Astrocyte (in vitro differentiated cells and primary cell): ENCODE data around the gene ZFR2. TPM values are rescaled to one million over a fixed set of nuclear protein-coding genes. Genes with fewer than 3 reads are reported as not detected.

Experiments
- DNase-seq: peaks from one replicate; pipeline ENCODE4 v3.0.0-alpha.2; 2010; ENCODE audit warnings: low read depth
- FAIRE-seq: peaks from 2 replicates; lab custom pipeline; 2011; peaks lifted over from hg19 to GRCh38; lab: Jason Lieb, UNC
- H2AFZ ChIP-seq: 2 replicates; pipeline ENCODE4 v1.6.0; 2012; ENCODE audit warnings: low read depth, low read length, inconsistent platforms
- H3K27ac ChIP-seq: 2 replicates; pipeline ENCODE4 v1.5.1; 2011; ENCODE audit warnings: low read depth, low read length, inconsistent platforms
- H3K27me3 ChIP-seq: 2 replicates; pipeline ENCODE4 v1.6.0; 2011; ENCODE audit warnings: low read length, inconsistent platforms; ENCODE audit not compliant: insufficient read depth
- H3K36me3 ChIP-seq: 2 replicates; pipeline ENCODE4 v1.5.1; 2011; ENCODE audit warnings: low read length, inconsistent platforms; ENCODE audit not compliant: insufficient read depth
- H3K4me1 ChIP-seq: 2 replicates; pipeline ENCODE4 v1.5.1; 2011; ENCODE audit warnings: low read length, inconsistent platforms; ENCODE audit not compliant: insufficient read depth
- H3K4me2 ChIP-seq: 2 replicates; pipeline ENCODE4 v1.6.0; 2012; ENCODE audit warnings: low read length, inconsistent platforms
- H3K4me3 ChIP-seq: 2 replicates; pipeline ENCODE4 v1.5.1; 2011; ENCODE audit warnings: low read depth, mild to moderate bottlenecking, low read length, inconsistent platforms; ENCODE audit not compliant: insufficient read depth
- H3K79me2 ChIP-seq: 2 replicates; pipeline ENCODE4 v1.6.0; 2012; ENCODE audit warnings: mild to moderate bottlenecking, low read length, inconsistent platforms; ENCODE audit not compliant: insufficient read depth
- H3K9ac ChIP-seq: 2 replicates; pipeline ENCODE4 v1.6.0; 2012; ENCODE audit warnings: mild to moderate bottlenecking, low read length, inconsistent platforms
- H3K9me3 ChIP-seq: 2 replicates; pipeline ENCODE4 v1.5.1; 2012; ENCODE audit warnings: low read depth, mild to moderate bottlenecking, low read length, inconsistent platforms; ENCODE audit not compliant: insufficient read depth
- H4K20me1 ChIP-seq: 2 replicates; pipeline ENCODE4 v1.6.0; 2012; ENCODE audit warnings: low read length, inconsistent platforms; ENCODE audit not compliant: insufficient read depth
- H3K27ac Mint-ChIP-seq: one replicate; pipeline ENCODE4 v1.8.0; 2021; ENCODE audit warnings: mild to moderate bottlenecking, mixed read lengths; ENCODE audit not compliant: unreplicated experiment
- H3K27me3 Mint-ChIP-seq: one replicate; pipeline ENCODE4 v1.8.0; 2021; ENCODE audit warnings: low read depth, mixed read lengths; ENCODE audit not compliant: unreplicated experiment
- H3K36me3 Mint-ChIP-seq: one replicate; pipeline ENCODE4 v1.8.0; 2021; ENCODE audit warnings: low read depth, mixed read lengths; ENCODE audit not compliant: unreplicated experiment
- H3K4me1 Mint-ChIP-seq: one replicate; pipeline ENCODE4 v1.8.0; 2021; ENCODE audit warnings: low read depth, mixed read lengths; ENCODE audit not compliant: unreplicated experiment
- H3K4me3 Mint-ChIP-seq: one replicate; pipeline ENCODE4 v1.8.0; 2021; ENCODE audit warnings: mild to moderate bottlenecking, moderate library complexity, mixed read lengths; ENCODE audit not compliant: unreplicated experiment
- H3K9me3 Mint-ChIP-seq: one replicate; pipeline ENCODE4 v1.8.0; 2021; ENCODE audit warnings: mild to moderate bottlenecking, mixed read lengths; ENCODE audit not compliant: unreplicated experiment
- EZH2 ChIP-seq: IDR thresholded peaks from 2 replicates; pipeline ENCODE4 v1.6.1; 2012; ENCODE audit warnings: mild to moderate bottlenecking, low read length, inconsistent platforms; ENCODE audit not compliant: insufficient read depth
- total RNA-seq: library from RNA; stranded (reverse); gene quantifications from 2 replicates; pipeline ENCODE4 v1.2.1, GENCODE V29; 2021
- TF ChIP-seq, protein P1 (sequence below): IDR thresholded peaks from 2 replicates; pipeline ENCODE4 v1.5.1; 2011; ENCODE audit warnings: low read depth, mild to moderate bottlenecking, inconsistent platforms, low read length, moderate library complexity; ENCODE audit not compliant: insufficient read depth

The ZFR2 gene
- total RNA-seq, 1 donor from 2014 or later = 2.0 TPM

DNA sequence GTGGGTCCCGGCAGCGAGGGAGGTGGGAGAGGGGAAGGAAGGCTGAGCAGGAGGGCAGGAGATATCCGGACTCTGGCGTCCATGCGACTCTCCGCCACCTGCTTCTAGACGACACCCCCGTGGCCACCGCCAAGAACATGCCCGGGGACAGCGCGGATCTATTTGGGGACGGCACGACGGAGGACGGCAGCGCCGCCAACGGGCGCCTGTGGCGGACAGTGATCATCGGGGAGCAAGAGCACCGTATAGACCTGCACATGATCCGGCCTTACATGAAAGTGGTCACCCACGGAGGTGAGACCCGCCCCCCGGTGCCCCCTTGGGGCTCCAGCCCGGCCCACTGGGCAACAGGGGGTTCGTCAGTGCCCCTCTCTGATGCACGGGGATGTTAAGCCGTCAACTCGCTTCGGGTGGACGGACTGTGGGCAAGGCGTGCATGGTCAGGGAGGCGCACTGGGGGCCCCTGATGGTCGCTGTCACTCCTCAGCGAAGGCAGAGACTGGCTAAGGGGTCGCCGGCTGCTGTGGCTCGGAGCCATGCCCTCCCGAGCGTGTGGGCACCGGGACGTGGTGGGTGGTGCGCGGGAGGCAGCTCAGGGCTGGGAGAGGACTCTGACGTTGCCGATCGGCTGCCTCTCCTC lies 38.9 kb upstream of the ZFR2 start:
- no peak overlapping the region for H3K4me3 Mint-ChIP-seq
- Histone ChIP-seq H3K9me3 (no peaks in the 10 kb centered on the region), H4K20me1 (no peaks in the 10 kb centered on the region), H3K79me2 (no peaks in the 10 kb centered on the region), H3K4me2 (no peak overlapping the region), H3K4me3 (no peak overlapping the region), H3K36me3 (no peaks in the 10 kb centered on the region), H2AFZ (no peak overlapping the region), H3K27ac (no peak overlapping the region), H3K27me3 (no peaks in the 10 kb centered on the region), H3K4me1 (no peaks in the 10 kb centered on the region), H3K9ac (no peak overlapping the region)
- no peak for FAIRE-seq
- H3K27me3 Mint-ChIP-seq = no peaks in the 10 kb centered on the region
- TF ChIP-seq, protein P1, sequence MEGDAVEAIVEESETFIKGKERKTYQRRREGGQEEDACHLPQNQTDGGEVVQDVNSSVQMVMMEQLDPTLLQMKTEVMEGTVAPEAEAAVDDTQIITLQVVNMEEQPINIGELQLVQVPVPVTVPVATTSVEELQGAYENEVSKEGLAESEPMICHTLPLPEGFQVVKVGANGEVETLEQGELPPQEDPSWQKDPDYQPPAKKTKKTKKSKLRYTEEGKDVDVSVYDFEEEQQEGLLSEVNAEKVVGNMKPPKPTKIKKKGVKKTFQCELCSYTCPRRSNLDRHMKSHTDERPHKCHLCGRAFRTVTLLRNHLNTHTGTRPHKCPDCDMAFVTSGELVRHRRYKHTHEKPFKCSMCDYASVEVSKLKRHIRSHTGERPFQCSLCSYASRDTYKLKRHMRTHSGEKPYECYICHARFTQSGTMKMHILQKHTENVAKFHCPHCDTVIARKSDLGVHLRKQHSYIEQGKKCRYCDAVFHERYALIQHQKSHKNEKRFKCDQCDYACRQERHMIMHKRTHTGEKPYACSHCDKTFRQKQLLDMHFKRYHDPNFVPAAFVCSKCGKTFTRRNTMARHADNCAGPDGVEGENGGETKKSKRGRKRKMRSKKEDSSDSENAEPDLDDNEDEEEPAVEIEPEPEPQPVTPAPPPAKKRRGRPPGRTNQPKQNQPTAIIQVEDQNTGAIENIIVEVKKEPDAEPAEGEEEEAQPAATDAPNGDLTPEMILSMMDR = no peak
- no peak for TF ChIP-seq EZH2
- H3K36me3 Mint-ChIP-seq = peaks cover 3% of the 10 kb centered on the region
- H3K4me1 Mint-ChIP-seq = no peaks in the 10 kb centered on the region
- peaks cover 2% of the 10 kb centered on the region for H3K9me3 Mint-ChIP-seq
- no peak for DNase-seq
- H3K27ac Mint-ChIP-seq = no peak overlapping the region

DNA sequence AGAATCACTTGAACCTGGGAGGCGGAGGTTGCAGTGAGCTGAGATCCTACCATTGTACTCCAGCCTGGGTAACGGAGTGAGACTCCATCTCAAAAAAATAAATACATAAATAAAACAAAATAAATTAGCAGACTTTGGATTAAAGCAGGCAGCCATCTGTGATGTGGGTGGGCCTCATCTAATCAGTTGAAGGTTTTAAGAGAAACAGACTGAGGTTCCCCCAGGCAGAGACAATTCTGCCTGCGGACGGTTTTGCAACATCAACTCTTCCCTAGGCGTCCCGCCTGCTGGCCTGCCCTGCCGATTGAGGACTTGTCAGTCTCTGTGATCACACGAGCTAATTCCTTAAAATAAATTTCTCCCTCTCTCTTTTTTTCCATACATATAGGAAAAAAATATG lies 35.4 kb upstream of the ZFR2 start:
- Histone ChIP-seq H3K27me3 (no peaks in the 10 kb centered on the region), H3K79me2 (no peaks in the 10 kb centered on the region), H3K4me3 (no peak overlapping the region), H3K4me1 (no peaks in the 10 kb centered on the region), H3K27ac (no peak overlapping the region), H3K36me3 (no peaks in the 10 kb centered on the region), H3K4me2 (no peak overlapping the region), H2AFZ (no peak overlapping the region), H4K20me1 (no peaks in the 10 kb centered on the region), H3K9ac (no peak overlapping the region), H3K9me3 (no peaks in the 10 kb centered on the region)
- TF ChIP-seq, protein P1 = no peak
- TF ChIP-seq EZH2 = no peak
- H3K27ac Mint-ChIP-seq = no peak overlapping the region
- no peak for FAIRE-seq
- H3K27me3 Mint-ChIP-seq = no peaks in the 10 kb centered on the region
- no peak overlapping the region for H3K4me3 Mint-ChIP-seq
- DNase-seq = no peak
- no peaks in the 10 kb centered on the region for H3K9me3 Mint-ChIP-seq
- H3K4me1 Mint-ChIP-seq = no peaks in the 10 kb centered on the region
- H3K36me3 Mint-ChIP-seq = no peaks in the 10 kb centered on the region

DNA sequence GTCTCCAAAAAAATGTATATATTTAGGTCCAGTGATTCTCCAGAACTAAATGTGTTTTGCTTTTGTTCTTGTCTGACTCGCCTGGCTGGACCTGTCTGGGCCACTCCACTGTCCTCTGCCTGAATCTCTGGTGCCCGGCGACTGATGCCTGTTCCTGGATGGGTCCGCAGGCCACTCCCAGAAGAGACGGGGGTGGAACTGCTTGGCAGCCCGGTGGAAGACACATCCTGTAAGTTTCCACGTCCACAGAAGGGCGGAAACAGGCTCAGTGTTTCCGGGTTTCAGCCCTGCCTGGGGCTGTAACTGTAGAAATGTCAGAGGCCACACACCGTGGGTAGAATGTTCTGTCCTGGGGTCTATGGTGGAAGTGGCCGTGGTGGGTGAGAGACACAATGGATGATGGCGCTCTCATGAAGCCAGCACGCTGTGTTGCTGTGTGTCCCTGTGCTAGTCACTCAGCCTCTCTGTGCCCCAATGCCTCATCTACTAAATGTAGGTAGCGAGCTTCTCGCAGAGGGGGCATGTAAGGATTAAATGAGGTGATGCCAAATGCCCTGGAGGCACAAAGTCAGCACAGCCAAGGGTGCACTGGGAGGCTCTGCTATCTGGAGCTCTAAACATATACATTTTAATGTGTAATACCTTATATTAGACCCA lies 33.6 kb upstream of the ZFR2 start:
- no peaks in the 10 kb centered on the region for H3K36me3 Mint-ChIP-seq
- no peak overlapping the region for H3K4me3 ChIP-seq
- H3K36me3 ChIP-seq = no peaks in the 10 kb centered on the region
- no peaks in the 10 kb centered on the region for H3K9me3 ChIP-seq
- no peaks in the 10 kb centered on the region for H3K79me2 ChIP-seq
- no peaks in the 10 kb centered on the region for H3K9me3 Mint-ChIP-seq
- no peak overlapping the region for H3K4me2 ChIP-seq
- H3K27me3 ChIP-seq = no peaks in the 10 kb centered on the region
- H3K27ac ChIP-seq = no peak overlapping the region
- H4K20me1 ChIP-seq = no peaks in the 10 kb centered on the region
- FAIRE-seq (no peak), DNase-seq (no peak)
- H3K4me3 Mint-ChIP-seq = no peak overlapping the region
- H3K4me1 ChIP-seq = no peaks in the 10 kb centered on the region
- TF ChIP-seq, protein P1 = no peak
- no peak for TF ChIP-seq EZH2
- H3K4me1 Mint-ChIP-seq = no peaks in the 10 kb centered on the region
- H3K27ac Mint-ChIP-seq = no peak overlapping the region
- no peak overlapping the region for H3K9ac ChIP-seq
- H3K27me3 Mint-ChIP-seq = no peaks in the 10 kb centered on the region
- H2AFZ ChIP-seq = no peak overlapping the region
